ENCODE data around the gene RFNG.

DNA sequence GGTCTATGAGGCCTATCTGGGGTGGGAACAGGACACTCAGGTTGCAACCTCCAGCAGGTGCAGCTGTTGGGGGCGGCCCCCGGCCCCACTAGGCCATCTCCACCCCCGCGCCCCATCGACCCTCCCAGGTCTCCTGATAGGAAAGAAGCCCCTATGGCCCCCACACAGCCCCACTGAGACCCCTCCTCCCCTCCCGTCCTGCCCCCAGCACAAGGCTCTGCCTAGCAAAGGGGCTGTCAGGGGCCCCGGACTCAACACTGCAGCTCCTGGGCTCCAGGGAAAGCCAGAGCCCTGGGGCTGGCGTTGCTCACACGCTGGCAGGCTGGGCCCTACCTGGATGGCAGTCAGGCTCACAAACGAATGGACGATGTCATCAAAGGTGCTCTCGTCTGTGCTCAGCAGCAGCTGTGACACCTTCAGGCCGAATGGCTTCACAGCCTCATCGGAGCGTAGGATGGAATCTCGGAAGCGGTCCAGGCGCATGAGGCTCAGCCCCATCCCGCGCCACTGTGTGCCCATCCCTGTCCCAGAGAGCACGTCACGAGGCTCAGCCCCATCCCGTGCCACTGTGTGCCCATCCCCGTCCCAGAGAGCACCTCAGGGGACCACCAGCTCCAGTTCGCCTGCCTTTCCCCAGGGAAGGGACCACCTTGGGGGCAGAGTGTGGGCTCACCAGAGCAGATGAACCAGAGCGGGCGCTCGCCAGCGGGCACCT, 39.1 kb upstream of the RFNG start:
- TF ChIP-seq CTCF (conservative IDR thresholded peaks at IDR 0.05; ENCODE audit: low read depth, low read length), result no peak
- no peak for TF ChIP-seq EZH2 (IDR thresholded peaks at IDR 0.05; ENCODE audit: low read length, unreplicated experiment)
- TF ChIP-seq EZH2phosphoT487 (IDR thresholded peaks at IDR 0.05; ENCODE audit: borderline replicate concordance, low read length), result no peak
